OCI-LY1 (cell line): Measurements from ENCODE around the gene SHROOM1.
A peak's percentile ranks its signal among the peaks of the same experiment; 100 is the strongest.
"Not testable (repeated sequence)": the region's sequence is repeated elsewhere in the genome, so short reads cannot be mapped to it uniquely, and the experiment has no call there.

Experiments
- H2AFZ ChIP-seq: fragments of 200-600 bp; sonication (generic), shearing (Covaris generic); 2 replicates; pipeline ENCODE4 v1.6.0; 2014; ENCODE audit warnings: antibody characterized with exemption, mild to moderate bottlenecking, low read length
- H3F3A ChIP-seq: fragments of 200-600 bp; sonication (generic), shearing (Covaris generic); 2 replicates; pipeline ENCODE4 v1.6.0; 2014; ENCODE audit warnings: mild to moderate bottlenecking, antibody characterized with exemption, low read length, moderate library complexity; ENCODE audit not compliant: insufficient read depth
- H3K27ac ChIP-seq: fragments of 200-600 bp; sonication (generic); 2 replicates; pipeline ENCODE4 v1.5.1; 2014; ENCODE audit warnings: low read length, mixed run types, mild to moderate bottlenecking, low read depth; ENCODE audit not compliant: poor library complexity, severe bottlenecking
- H3K27me3 ChIP-seq: fragments of 200-600 bp; sonication (generic); 2 replicates; pipeline ENCODE4 v1.6.0; 2014; ENCODE audit warnings: antibody characterized with exemption, mild to moderate bottlenecking, low read length, moderate library complexity; ENCODE audit not compliant: insufficient read depth
- H3K36me3 ChIP-seq: fragments of 200-600 bp; sonication (generic); 2 replicates; pipeline ENCODE4 v1.6.1; 2014; ENCODE audit warnings: mild to moderate bottlenecking, antibody characterized with exemption, low read length, moderate library complexity, mixed read lengths; ENCODE audit not compliant: insufficient read depth
- H3K4me1 ChIP-seq: fragments of 200-600 bp; sonication (generic); 2 replicates; pipeline ENCODE4 v1.5.1; 2014; ENCODE audit warnings: mild to moderate bottlenecking, low read length, moderate library complexity; ENCODE audit not compliant: insufficient read depth, severe bottlenecking
- H3K4me2 ChIP-seq: fragments of 200-600 bp; sonication (generic), shearing (Covaris generic); 2 replicates; pipeline ENCODE4 v1.6.1; 2014; ENCODE audit warnings: low read length
- H3K4me3 ChIP-seq: fragments of 200-600 bp; sonication (generic); 2 replicates; pipeline ENCODE4 v1.5.1; 2014; ENCODE audit warnings: low read length, low read depth, mild to moderate bottlenecking, mixed read lengths; ENCODE audit not compliant: poor library complexity, severe bottlenecking
- H3K79me2 ChIP-seq: fragments of 200-600 bp; shearing (Covaris generic); 2 replicates; pipeline ENCODE4 v1.6.1; 2016; ENCODE audit warnings: mixed run types, low read length, mixed read lengths; ENCODE audit not compliant: insufficient read depth
- H3K9ac ChIP-seq: fragments of 200-600 bp; sonication (generic), shearing (Covaris generic); 2 replicates; pipeline ENCODE4 v1.6.1; 2014; ENCODE audit warnings: mild to moderate bottlenecking, low read length, mixed read lengths
- H3K9me2 ChIP-seq: fragments of 200-600 bp; sonication (generic), shearing (Covaris generic); 2 replicates; pipeline ENCODE4 v1.6.1; 2014; ENCODE audit warnings: low read depth, mild to moderate bottlenecking, low read length, mixed read lengths
- H3K9me3 ChIP-seq: fragments of 200-600 bp; shearing (Covaris generic); 2 replicates; pipeline ENCODE4 v1.6.1; 2014; ENCODE audit warnings: low read length, mixed read lengths
- H4K20me1 ChIP-seq: fragments of 200-600 bp; sonication (generic), shearing (Covaris generic); 2 replicates; pipeline ENCODE4 v1.6.0; 2016; ENCODE audit warnings: mild to moderate bottlenecking, low read length; ENCODE audit not compliant: insufficient read depth
- CTCF ChIP-seq: fragments of 200-600 bp; sonication (generic), shearing (Covaris generic); IDR thresholded peaks from 2 replicates; pipeline ENCODE4 v1.5.1; 2017; ENCODE audit warnings: mild to moderate bottlenecking, antibody characterized with exemption, low read length, moderate library complexity, mixed read lengths
- EZH2 ChIP-seq: fragments of 200-600 bp; sonication (generic), shearing (Covaris generic); IDR thresholded peaks from 2 replicates; pipeline ENCODE4 v1.8.0; 2017; ENCODE audit warnings: borderline replicate concordance, mixed run types, mild to moderate bottlenecking, antibody characterized with exemption, low read length, moderate library complexity, mixed read lengths

The SHROOM1 gene

GRCh38 chr5:132807163-132807838, 23.1 kb downstream of the SHROOM1 start:
- Histone ChIP-seq H3K36me3 (no peaks in the 10 kb centered on the region), H2AFZ (no peak overlapping the region), H3K4me1 (no peaks in the 10 kb centered on the region), H3K9me3 (no peaks in the 10 kb centered on the region), H4K20me1 (no peaks in the 10 kb centered on the region), H3K27ac (no peak overlapping the region), H3K4me3 (no peak overlapping the region), H3K27me3 (peaks cover 10% of the 10 kb centered on the region), H3K4me2 (no peak overlapping the region), H3K79me2 (no peaks in the 10 kb centered on the region), H3K9me2 (no peaks in the 10 kb centered on the region), H3F3A (no peaks in the 10 kb centered on the region), H3K9ac (no peak overlapping the region)
- no peak for TF ChIP-seq EZH2
- TF ChIP-seq CTCF, result peak; percentile 36

GRCh38 chr5:132806804-132807162, 23.7 kb downstream of the SHROOM1 start:
- not testable (repeated sequence) for H3K9me3 ChIP-seq, H3K4me1 ChIP-seq, H3K9me2 ChIP-seq, H3K4me2 ChIP-seq, H4K20me1 ChIP-seq, H3K27me3 ChIP-seq, H3K4me3 ChIP-seq, H2AFZ ChIP-seq, H3K27ac ChIP-seq, H3F3A ChIP-seq, H3K79me2 ChIP-seq, H3K36me3 ChIP-seq, H3K9ac ChIP-seq

GRCh38 chr5:132805872-132806271, 24.6 kb downstream of the SHROOM1 start:
- H3K79me2 ChIP-seq, H3K9me3 ChIP-seq, H3F3A ChIP-seq: not testable (repeated sequence)

GRCh38 chr5:132804219-132804618, 26.2 kb downstream of the SHROOM1 start:
- not testable (repeated sequence) for H3K4me2 ChIP-seq, H3K36me3 ChIP-seq, H3K4me1 ChIP-seq, H3K27ac ChIP-seq, H3K79me2 ChIP-seq, H2AFZ ChIP-seq, H4K20me1 ChIP-seq, H3K4me3 ChIP-seq, H3F3A ChIP-seq, H3K27me3 ChIP-seq, H3K9me3 ChIP-seq, H3K9me2 ChIP-seq, H3K9ac ChIP-seq

More at GRCh38 chr5:132805872-132806271, 24.6 kb downstream of the SHROOM1 start:
- H3K9ac ChIP-seq, H3K27ac ChIP-seq, H3K4me1 ChIP-seq, H3K27me3 ChIP-seq, H3K4me3 ChIP-seq, H3K4me2 ChIP-seq, H4K20me1 ChIP-seq, H3K36me3 ChIP-seq, H2AFZ ChIP-seq, H3K9me2 ChIP-seq: not testable (repeated sequence)

- not testable (repeated sequence) for H4K20me1 ChIP-seq, H3K4me3 ChIP-seq, H3K36me3 ChIP-seq, H3K9me2 ChIP-seq, H3K27ac ChIP-seq, H3K4me1 ChIP-seq, H2AFZ ChIP-seq, H3K9ac ChIP-seq, H3K79me2 ChIP-seq, H3K27me3 ChIP-seq, H3F3A ChIP-seq, H3K4me2 ChIP-seq, H3K9me3 ChIP-seq
Observed at GRCh38 chr5:132802685-132803066, 27.8 kb downstream of the SHROOM1 start.
